Stomach (tissue), 9 donors: Measurements from ENCODE around the gene SYNE2. TPM values are rescaled to one million over a fixed set of nuclear protein-coding genes. Genes with fewer than 3 reads are reported as not detected.
A peak's percentile ranks its signal among the peaks of the same experiment; 100 is the strongest.

Source experiments
- DNase-seq, 2 donors: peaks; one replicate each; pipeline versions ENCODE4 v3.0.0 to v3.0.0-alpha.2; 2013 to 2019
- H3K27ac ChIP-seq, 5 donors: fragments of 200-600 bp in 4 of 5; sonication (generic) in 4 of 5; one replicate each; pipeline ENCODE4 v1.5.1; 2013 to 2019; ENCODE audit warnings: mild to moderate bottlenecking in 1 of 5, moderate library complexity in 1 of 5
- H3K27me3 ChIP-seq, 3 donors: fragments of 200-600 bp; sonication (generic); one replicate each; pipeline ENCODE4 v1.5.1; 2017 to 2019; ENCODE audit warnings: mixed run types in 1 of 3
- H3K36me3 ChIP-seq, 4 donors: fragments of 200-600 bp; sonication (generic); 1 replicate in 3 of 4; 2 replicates in 1 of 4; pipeline ENCODE4 v1.5.1; 2016 to 2019
- H3K4me1 ChIP-seq, 4 donors: fragments of 200-600 bp; sonication (generic); one replicate each; pipeline ENCODE4 v1.5.1; 2016 to 2019
- H3K4me3 ChIP-seq, 4 donors: fragments of 200-600 bp; sonication (generic) in 3 of 4; one replicate each; pipeline ENCODE4 v1.5.1; 2016 to 2019; ENCODE audit warnings: mild to moderate bottlenecking in 1 of 4
- H3K9me3 ChIP-seq, 4 donors: fragments of 200-600 bp; sonication (generic); one replicate each; pipeline ENCODE4 v1.5.1; 2016 to 2019
- CTCF ChIP-seq, 7 experiments: fragments of 450-650 bp in 4 of 7; fragments of 200-600 bp in 3 of 7; sonication (generic) in 3 of 7; IDR thresholded peaks; one replicate each; pipeline ENCODE4 v1.5.1; 2016 to 2019; ENCODE audit warnings: antibody characterized with exemption in 7 of 7, control low read depth in 2 of 7, mild to moderate bottlenecking in 1 of 7
- EP300 ChIP-seq: sonication (generic); formaldehyde crosslinking; IDR thresholded peaks from one replicate; pipeline ENCODE4 v1.6.1; 2017; ENCODE audit warnings: antibody characterized with exemption
- POLR2A ChIP-seq, 4 donors: fragments of 450-650 bp; IDR thresholded peaks; one replicate each; pipeline ENCODE4 v1.6.1; 2016; ENCODE audit warnings: antibody characterized with exemption in 4 of 4, control low read depth in 2 of 4, mild to moderate bottlenecking in 1 of 4, moderate library complexity in 1 of 4
- POLR2AphosphoS5 ChIP-seq, 3 donors: sonication (generic); formaldehyde crosslinking; IDR thresholded peaks; one replicate each; pipeline ENCODE4 v1.6.1; 2016; ENCODE audit warnings: antibody characterized with exemption in 3 of 3
- WGBS, 5 donors: extraction: QIAGEN DNeasy Blood & Tissue Kit in 3 of 5; methylation state at CpG; one replicate each; pipeline versions ENCODE4 v1.1.5 to v1.1.7; 2013 to 2018; 5-methylcytosine and 5-hydroxymethylcytosine counted together
- intact Hi-C: fragments of 100-400 bp; cut with DNase I; formaldehyde crosslinking; loops from one replicate; pipeline ENCODE4 v1.15.1; 2023; ENCODE audit warnings: low total_unique reads
- polyA plus RNA-seq, 3 donors: library from polyadenylated mRNA; stranded (reverse); fragments of 200-250 nt; gene quantifications; one replicate each; pipeline ENCODE4 v1.2.3, GENCODE V29; 2013
- total RNA-seq, 5 donors: library from RNA; depleted of rRNA; stranded (reverse); fragments of >200 nt; gene quantifications; one replicate each; pipeline versions ENCODE4 v1.1.0 to v1.2.3, GENCODE V29; 2014 to 2016
- donor health status: healthy with polysubstance abuse.
- donor health status: Bipolar disorder and iron deficiency.
- donor health status: healthy.

Gene SYNE2
- total and polyA plus RNA-seq, 8 donors, result 14.4 to 280 (median 120) TPM

- peaks cover 0 to 18% (median 0%) of the 10 kb centered on the region in 3 donors for H3K27me3 ChIP-seq
- no peak for DNase-seq
- H3K27ac ChIP-seq, result peak overlapping the region; percentile 89 to 98 (median 94)
- H3K9me3 ChIP-seq, result no peaks in the 10 kb centered on the region
- intact Hi-C loops, result no loop called here
- 10 to 16% (median 13%) methylated on average over 18 of the region's 18 CpGs for WGBS, 5 donors
- H3K4me1 ChIP-seq, result peaks cover 20 to 37% (median 29%) of the 10 kb centered on the region in 4 donors
- no peaks in the 10 kb centered on the region for H3K36me3 ChIP-seq
- peak overlapping the region; percentile 76 to 95 (median 90) for H3K4me3 ChIP-seq
- TF ChIP-seq EP300 (no peak), CTCF (IDR thresholded peaks at IDR 0.05) (no peak), POLR2A (IDR thresholded peaks at IDR 0.05) (no peak), POLR2AphosphoS5 (IDR thresholded peaks at IDR 0.05) (no peak)
Observed at GRCh38 chr14:63852271-63852816, 460 bp upstream of the SYNE2 start.

- TF ChIP-seq POLR2AphosphoS5 (IDR thresholded peaks at IDR 0.05), result peak in 2 of 3 donors; percentile 27 to 64
- no peak for TF ChIP-seq POLR2A (IDR thresholded peaks at IDR 0.05)
- TF ChIP-seq CTCF (IDR thresholded peaks at IDR 0.05), result no peak
- no peaks in the 10 kb centered on the region for H3K9me3 ChIP-seq
- DNase-seq, result peak; percentile 65 to 88
- 0 to 2% (median 1%) methylated on average over 17 to 18 of the region's 18 CpGs for WGBS, 5 donors
- H3K36me3 ChIP-seq, result no peaks in the 10 kb centered on the region
- H3K27me3 ChIP-seq, result peaks cover 0 to 18% (median 0%) of the 10 kb centered on the region in 3 donors
- H3K4me3 ChIP-seq, result peak overlapping the region; percentile 76 to 95 (median 90)
- H3K27ac ChIP-seq, result peak overlapping the region; percentile 89 to 98 (median 94)
- H3K4me1 ChIP-seq, result peaks cover 20 to 37% (median 30%) of the 10 kb centered on the region in 4 donors
- intact Hi-C loops, result no loop called here
Observed at GRCh38 chr14:63853831-63854293, 1.1 kb downstream of the SYNE2 start.

GRCh38 chr14:63854330-63854729 is 1.5 kb downstream of the SYNE2 start:
- WGBS, 5 donors, result 9 to 19% (median 13%) methylated on average over 5 of the region's 5 CpGs
- intact Hi-C loops, result no loop called here
- DNase-seq, result no peak
- Histone ChIP-seq H3K36me3 (no peaks in the 10 kb centered on the region), H3K27ac (peak overlapping the region; percentile 89 to 98 (median 94)), H3K4me1 (peaks cover 20 to 39% (median 30%) of the 10 kb centered on the region in 4 donors), H3K27me3 (peaks cover 0 to 18% (median 0%) of the 10 kb centered on the region in 3 donors), H3K9me3 (no peaks in the 10 kb centered on the region), H3K4me3 (peak overlapping the region; percentile 76 to 95 (median 90))
- TF ChIP-seq CTCF (IDR thresholded peaks at IDR 0.05) (no peak), POLR2A (IDR thresholded peaks at IDR 0.05) (no peak), POLR2AphosphoS5 (IDR thresholded peaks at IDR 0.05) (no peak), EP300 (no peak)

GRCh38 chr14:63855281-63855680 is 2.5 kb downstream of the SYNE2 start:
- Histone ChIP-seq H3K4me1 (peaks cover 23 to 48% (median 35%) of the 10 kb centered on the region in 4 donors), H3K27ac (peak overlapping the region in 2 of 5 donors; percentile 30 to 51), H3K9me3 (no peaks in the 10 kb centered on the region), H3K27me3 (peaks cover 0 to 18% (median 0%) of the 10 kb centered on the region in 3 donors), H3K4me3 (peak overlapping the region in 1 of 4 donors; percentile 76), H3K36me3 (no peaks in the 10 kb centered on the region)
- no peak for DNase-seq
- intact Hi-C loops, result no loop called here
- 52 to 86% (median 55%) methylated on average over 4 of the region's 4 CpGs for WGBS, 5 donors
- TF ChIP-seq CTCF (IDR thresholded peaks at IDR 0.05) (no peak), POLR2AphosphoS5 (IDR thresholded peaks at IDR 0.05) (no peak), POLR2A (IDR thresholded peaks at IDR 0.05) (no peak), EP300 (no peak)
